ENCODE results near the gene CDH20.

- TF ChIP-seq, protein P1, sequence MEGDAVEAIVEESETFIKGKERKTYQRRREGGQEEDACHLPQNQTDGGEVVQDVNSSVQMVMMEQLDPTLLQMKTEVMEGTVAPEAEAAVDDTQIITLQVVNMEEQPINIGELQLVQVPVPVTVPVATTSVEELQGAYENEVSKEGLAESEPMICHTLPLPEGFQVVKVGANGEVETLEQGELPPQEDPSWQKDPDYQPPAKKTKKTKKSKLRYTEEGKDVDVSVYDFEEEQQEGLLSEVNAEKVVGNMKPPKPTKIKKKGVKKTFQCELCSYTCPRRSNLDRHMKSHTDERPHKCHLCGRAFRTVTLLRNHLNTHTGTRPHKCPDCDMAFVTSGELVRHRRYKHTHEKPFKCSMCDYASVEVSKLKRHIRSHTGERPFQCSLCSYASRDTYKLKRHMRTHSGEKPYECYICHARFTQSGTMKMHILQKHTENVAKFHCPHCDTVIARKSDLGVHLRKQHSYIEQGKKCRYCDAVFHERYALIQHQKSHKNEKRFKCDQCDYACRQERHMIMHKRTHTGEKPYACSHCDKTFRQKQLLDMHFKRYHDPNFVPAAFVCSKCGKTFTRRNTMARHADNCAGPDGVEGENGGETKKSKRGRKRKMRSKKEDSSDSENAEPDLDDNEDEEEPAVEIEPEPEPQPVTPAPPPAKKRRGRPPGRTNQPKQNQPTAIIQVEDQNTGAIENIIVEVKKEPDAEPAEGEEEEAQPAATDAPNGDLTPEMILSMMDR (IDR thresholded peaks at IDR 0.05) = no peak
- no peak for TF ChIP-seq POLR2A (IDR thresholded peaks at IDR 0.05)
Observed at GRCh38 chr18:61572871-61573270, 239.6 kb downstream of the CDH20 start.

Data from suprapubic skin (tissue), 3 donors.